ENCODE measurements around the gene SLC25A13.

The SLC25A13 gene

GRCh38 chr7:96238976-96239766 lies 82.7 kb downstream of the SLC25A13 start:
- DNase-seq = no peak

- DNase-seq = no peak
Observed at GRCh38 chr7:96238474-96238873, 83.4 kb downstream of the SLC25A13 start.

- DNase-seq = no peak
Observed at GRCh38 chr7:96237040-96237439, 84.9 kb downstream of the SLC25A13 start.

- no peak for DNase-seq
Observed at GRCh38 chr7:96236198-96237039, 85.5 kb downstream of the SLC25A13 start.

- no peak for DNase-seq
Observed at GRCh38 chr7:96235281-96235680, 86.6 kb downstream of the SLC25A13 start.

GRCh38 chr7:96233528-96234154 lies 88.3 kb downstream of the SLC25A13 start:
- no peak for DNase-seq

GRCh38 chr7:96233084-96233483 lies 88.8 kb downstream of the SLC25A13 start:
- DNase-seq = no peak

GRCh38 chr7:96228760-96229159 lies 93.1 kb downstream of the SLC25A13 start:
- no peak for DNase-seq

GRCh38 chr7:96225251-96225650 lies 96.6 kb downstream of the SLC25A13 start:
- no peak for DNase-seq

- no peak for DNase-seq
Observed at GRCh38 chr7:96224685-96225084, 97.2 kb downstream of the SLC25A13 start.

- DNase-seq = no peak
Observed at GRCh38 chr7:96224073-96224472, 97.8 kb downstream of the SLC25A13 start.

- DNase-seq = no peak
Observed at GRCh38 chr7:96221888-96222287, 100.0 kb downstream of the SLC25A13 start.

GRCh38 chr7:96219378-96220130 lies 102.3 kb downstream of the SLC25A13 start:
- DNase-seq = no peak

- DNase-seq = no peak
Observed at GRCh38 chr7:96218664-96219243, 103.1 kb downstream of the SLC25A13 start.

GRCh38 chr7:96217147-96217546 lies 104.8 kb downstream of the SLC25A13 start:
- no peak for DNase-seq

GRCh38 chr7:96216373-96216772 lies 105.5 kb downstream of the SLC25A13 start:
- DNase-seq = no peak

GRCh38 chr7:96212474-96212873 lies 109.4 kb downstream of the SLC25A13 start:
- no peak for DNase-seq

GRCh38 chr7:96211954-96212353 lies 109.9 kb downstream of the SLC25A13 start:
- DNase-seq = no peak

GRCh38 chr7:96205665-96206064 lies 116.2 kb downstream of the SLC25A13 start:
- DNase-seq = no peak

- DNase-seq = no peak
Observed at GRCh38 chr7:96204601-96205000, 117.3 kb downstream of the SLC25A13 start.

- DNase-seq = no peak
Observed at GRCh38 chr7:96203786-96204185, 118.1 kb downstream of the SLC25A13 start.

- DNase-seq = no peak
Observed at GRCh38 chr7:96202102-96202501, 119.8 kb downstream of the SLC25A13 start.

GRCh38 chr7:96200740-96201139 lies 121.2 kb downstream of the SLC25A13 start:
- DNase-seq = no peak
